Large intestine (tissue), 3 donors: ENCODE data around the gene KCNAB2. TPM values are rescaled to one million over a fixed set of nuclear protein-coding genes. Genes with fewer than 3 reads are reported as not detected.
"Not testable (repeated sequence)": the region's sequence is repeated elsewhere in the genome, so short reads cannot be mapped to it uniquely, and the experiment has no call there.

Experiments
- DNase-seq, 2 donors: peaks; one replicate each; pipeline versions ENCODE4 v3.0.0 to v3.0.0-alpha.2; 2013
- H3K27ac ChIP-seq: one replicate; pipeline ENCODE4 v1.5.1; 2013; ENCODE audit warnings: low read length
- H3K27me3 ChIP-seq: 2 replicates; pipeline ENCODE4 v1.6.1; 2013; ENCODE audit warnings: low read length; ENCODE audit not compliant: control insufficient read depth, insufficient read depth
- H3K36me3 ChIP-seq: 2 replicates; pipeline ENCODE4 v1.6.1; 2013; ENCODE audit warnings: low read length; ENCODE audit not compliant: control insufficient read depth, insufficient read depth
- H3K4me1 ChIP-seq: one replicate; pipeline ENCODE4 v1.6.1; 2013; ENCODE audit warnings: low read length; ENCODE audit not compliant: control insufficient read depth, insufficient read depth
- H3K4me3 ChIP-seq: one replicate; pipeline ENCODE4 v1.5.1; 2013; ENCODE audit warnings: low read length
- H3K9me3 ChIP-seq: one replicate; pipeline ENCODE4 v1.6.1; 2013; ENCODE audit warnings: mild to moderate bottlenecking, low read depth, low read length, moderate library complexity; ENCODE audit not compliant: control insufficient read depth
- WGBS: methylation state at CpG from one replicate; pipeline ENCODE4 v1.1.5; 2013; ENCODE audit warnings: low lambda C conversion rate; ENCODE audit not compliant: insufficient coverage; 5-methylcytosine and 5-hydroxymethylcytosine counted together
- polyA plus RNA-seq: library from polyadenylated mRNA; unstranded; fragments of 120-200 nt; gene quantifications from one replicate; pipeline ENCODE4 v1.2.1, GENCODE V29; 2013

Gene KCNAB2
- polyA plus RNA-seq, 1 donor, result 27.9 TPM

GRCh38 chr1:6054596-6054995, 8.9 kb downstream of the KCNAB2 start:
- H3K9me3 ChIP-seq, result no peaks in the 10 kb centered on the region
- no CpG with 5 or more reads among the region's 6 CpGs for WGBS

GRCh38 chr1:6056572-6056948, 10.9 kb downstream of the KCNAB2 start:
- H3K27ac ChIP-seq, result no peak overlapping the region
- no peaks in the 10 kb centered on the region for H3K27me3 ChIP-seq
- no peak for DNase-seq
- peaks cover 8% of the 10 kb centered on the region for H3K4me1 ChIP-seq
- peaks cover 3% of the 10 kb centered on the region for H3K36me3 ChIP-seq
- no peaks in the 10 kb centered on the region for H3K9me3 ChIP-seq
- H3K4me3 ChIP-seq, result no peak overlapping the region
- 83% methylated on average over 1 of the region's 8 CpGs for WGBS

More at GRCh38 chr1:6054596-6054995, 8.9 kb downstream of the KCNAB2 start:
- Histone ChIP-seq H3K27ac (no peak overlapping the region), H3K4me3 (no peak overlapping the region), H3K4me1 (peaks cover 8% of the 10 kb centered on the region), H3K27me3 (no peaks in the 10 kb centered on the region), H3K36me3 (no peaks in the 10 kb centered on the region)
- no peak for DNase-seq

- Histone ChIP-seq H3K27ac (no peak overlapping the region), H3K4me3 (no peak overlapping the region), H3K9me3 (no peaks in the 10 kb centered on the region), H3K4me1 (peaks cover 8% of the 10 kb centered on the region), H3K27me3 (no peaks in the 10 kb centered on the region), H3K36me3 (peaks cover 3% of the 10 kb centered on the region)
- no CpG with 5 or more reads among the region's 9 CpGs for WGBS
- peak in 1 of 2 donors; percentile 63 for DNase-seq
Measured at GRCh38 chr1:6057170-6057845, 11.6 kb downstream of the KCNAB2 start.

GRCh38 chr1:6059866-6060265, 14.2 kb downstream of the KCNAB2 start:
- no peak for DNase-seq
- no peaks in the 10 kb centered on the region for H3K9me3 ChIP-seq
- H3K27ac ChIP-seq, result no peak overlapping the region
- WGBS, result 100% methylated on average over 1 of the region's 9 CpGs
- H3K36me3 ChIP-seq, result peaks cover 3% of the 10 kb centered on the region
- H3K27me3 ChIP-seq, result no peaks in the 10 kb centered on the region
- no peak overlapping the region for H3K4me3 ChIP-seq
- peaks cover 8% of the 10 kb centered on the region for H3K4me1 ChIP-seq

- no peak for DNase-seq
- Histone ChIP-seq H3K27me3 (no peaks in the 10 kb centered on the region), H3K4me1 (no peaks in the 10 kb centered on the region), H3K9me3 (no peaks in the 10 kb centered on the region), H3K4me3 (no peak overlapping the region), H3K36me3 (peaks cover 3% of the 10 kb centered on the region), H3K27ac (no peak overlapping the region)
- no CpG with 5 or more reads among the region's 6 CpGs for WGBS
Measured at GRCh38 chr1:6062670-6063069, 17.0 kb downstream of the KCNAB2 start.

- not testable (repeated sequence) for H3K27ac ChIP-seq, DNase-seq, H3K27me3 ChIP-seq, H3K9me3 ChIP-seq, H3K4me3 ChIP-seq, H3K36me3 ChIP-seq, H3K4me1 ChIP-seq
- WGBS, result no CpG with 5 or more reads among the region's 7 CpGs
Measured at GRCh38 chr1:6063532-6064053, 17.9 kb downstream of the KCNAB2 start.

- peaks cover under 1% of the 10 kb centered on the region for H3K36me3 ChIP-seq
- no CpG with 5 or more reads among the region's 28 CpGs for WGBS
Measured at GRCh38 chr1:6065093-6065858, 19.6 kb downstream of the KCNAB2 start.

GRCh38 chr1:6066680-6067079, 21.0 kb downstream of the KCNAB2 start:
- WGBS, result no CpG with 5 or more reads among the region's 8 CpGs
- H3K4me3 ChIP-seq, result no peak overlapping the region
- H3K9me3 ChIP-seq, result no peaks in the 10 kb centered on the region
- H3K27ac ChIP-seq, result no peak overlapping the region
- H3K27me3 ChIP-seq, result no peaks in the 10 kb centered on the region
- H3K4me1 ChIP-seq, result no peaks in the 10 kb centered on the region
- DNase-seq, result no peak
- no peaks in the 10 kb centered on the region for H3K36me3 ChIP-seq

More at GRCh38 chr1:6065093-6065858, 19.6 kb downstream of the KCNAB2 start:
- Histone ChIP-seq H3K4me3 (no peak overlapping the region), H3K27ac (no peak overlapping the region), H3K4me1 (no peaks in the 10 kb centered on the region), H3K9me3 (no peaks in the 10 kb centered on the region), H3K27me3 (no peaks in the 10 kb centered on the region)
- no peak for DNase-seq

- no peak overlapping the region for H3K27ac ChIP-seq
- no peak overlapping the region for H3K4me3 ChIP-seq
- no peak for DNase-seq
- H3K4me1 ChIP-seq, result no peaks in the 10 kb centered on the region
- no peaks in the 10 kb centered on the region for H3K36me3 ChIP-seq
- no CpG with 5 or more reads among the region's 5 CpGs for WGBS
- no peaks in the 10 kb centered on the region for H3K9me3 ChIP-seq
- H3K27me3 ChIP-seq, result no peaks in the 10 kb centered on the region
Measured at GRCh38 chr1:6068073-6068472, 22.4 kb downstream of the KCNAB2 start.

GRCh38 chr1:6068932-6069331, 23.2 kb downstream of the KCNAB2 start:
- Histone ChIP-seq H3K4me1 (no peaks in the 10 kb centered on the region), H3K4me3 (no peak overlapping the region), H3K27ac (no peak overlapping the region), H3K9me3 (no peaks in the 10 kb centered on the region), H3K27me3 (no peaks in the 10 kb centered on the region), H3K36me3 (peaks cover 5% of the 10 kb centered on the region)
- WGBS, result no CpG with 5 or more reads among the region's 9 CpGs
- no peak for DNase-seq
